ENCODE data around the gene CAB39.

Gene CAB39

DNA sequence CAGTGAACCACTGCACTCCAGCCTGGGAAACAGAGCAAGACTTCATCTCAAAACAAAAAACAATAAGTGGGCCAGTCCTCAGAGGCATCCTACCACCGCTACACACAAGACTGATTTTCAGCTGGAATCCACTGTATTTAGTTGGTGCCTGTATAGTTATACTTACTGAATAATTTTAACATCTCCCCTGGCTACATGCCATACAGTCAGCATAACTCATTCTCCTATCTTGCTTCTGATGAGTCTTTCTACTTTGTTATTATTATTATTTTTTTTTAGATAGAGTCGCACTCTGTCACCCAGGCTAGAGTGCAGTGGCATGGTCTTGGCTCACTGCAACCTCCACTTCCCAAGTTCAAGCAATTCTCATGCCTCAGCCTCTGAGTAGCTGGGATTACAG, 19.9 kb upstream of the CAB39 start:
- ATAC-seq = no peak
- no peak for TF ChIP-seq ZNF70 (CRISPR knock-in tag; IDR thresholded peaks at IDR 0.05)
- no peak for TF ChIP-seq RARB (CRISPR knock-in tag; IDR thresholded peaks at IDR 0.05)
- TF ChIP-seq SNAI2 (CRISPR knock-in tag; IDR thresholded peaks at IDR 0.05) = no peak
- TF ChIP-seq TCF4 (CRISPR knock-in tag; IDR thresholded peaks at IDR 0.05; ENCODE audit: borderline replicate concordance) = no peak
- no peak for TF ChIP-seq BACH2 (CRISPR knock-in tag; IDR thresholded peaks at IDR 0.05; ENCODE audit: borderline replicate concordance)
- TF ChIP-seq TOX (CRISPR knock-in tag; IDR thresholded peaks at IDR 0.05; ENCODE audit: borderline replicate concordance) = no peak
- TF ChIP-seq, protein P1, sequence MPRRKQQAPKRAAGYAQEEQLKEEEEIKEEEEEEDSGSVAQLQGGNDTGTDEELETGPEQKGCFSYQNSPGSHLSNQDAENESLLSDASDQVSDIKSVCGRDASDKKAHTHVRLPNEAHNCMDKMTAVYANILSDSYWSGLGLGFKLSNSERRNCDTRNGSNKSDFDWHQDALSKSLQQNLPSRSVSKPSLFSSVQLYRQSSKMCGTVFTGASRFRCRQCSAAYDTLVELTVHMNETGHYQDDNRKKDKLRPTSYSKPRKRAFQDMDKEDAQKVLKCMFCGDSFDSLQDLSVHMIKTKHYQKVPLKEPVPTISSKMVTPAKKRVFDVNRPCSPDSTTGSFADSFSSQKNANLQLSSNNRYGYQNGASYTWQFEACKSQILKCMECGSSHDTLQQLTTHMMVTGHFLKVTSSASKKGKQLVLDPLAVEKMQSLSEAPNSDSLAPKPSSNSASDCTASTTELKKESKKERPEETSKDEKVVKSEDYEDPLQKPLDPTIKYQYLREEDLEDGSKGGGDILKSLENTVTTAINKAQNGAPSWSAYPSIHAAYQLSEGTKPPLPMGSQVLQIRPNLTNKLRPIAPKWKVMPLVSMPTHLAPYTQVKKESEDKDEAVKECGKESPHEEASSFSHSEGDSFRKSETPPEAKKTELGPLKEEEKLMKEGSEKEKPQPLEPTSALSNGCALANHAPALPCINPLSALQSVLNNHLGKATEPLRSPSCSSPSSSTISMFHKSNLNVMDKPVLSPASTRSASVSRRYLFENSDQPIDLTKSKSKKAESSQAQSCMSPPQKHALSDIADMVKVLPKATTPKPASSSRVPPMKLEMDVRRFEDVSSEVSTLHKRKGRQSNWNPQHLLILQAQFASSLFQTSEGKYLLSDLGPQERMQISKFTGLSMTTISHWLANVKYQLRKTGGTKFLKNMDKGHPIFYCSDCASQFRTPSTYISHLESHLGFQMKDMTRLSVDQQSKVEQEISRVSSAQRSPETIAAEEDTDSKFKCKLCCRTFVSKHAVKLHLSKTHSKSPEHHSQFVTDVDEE (CRISPR knock-in tag; IDR thresholded peaks at IDR 0.05) = no peak
- TF ChIP-seq PPARA (CRISPR knock-in tag; IDR thresholded peaks at IDR 0.05; ENCODE audit: borderline replicate concordance) = no peak
- no peak for TF ChIP-seq ZNF8 (CRISPR knock-in tag; IDR thresholded peaks at IDR 0.05)
- TF ChIP-seq, protein P2, sequence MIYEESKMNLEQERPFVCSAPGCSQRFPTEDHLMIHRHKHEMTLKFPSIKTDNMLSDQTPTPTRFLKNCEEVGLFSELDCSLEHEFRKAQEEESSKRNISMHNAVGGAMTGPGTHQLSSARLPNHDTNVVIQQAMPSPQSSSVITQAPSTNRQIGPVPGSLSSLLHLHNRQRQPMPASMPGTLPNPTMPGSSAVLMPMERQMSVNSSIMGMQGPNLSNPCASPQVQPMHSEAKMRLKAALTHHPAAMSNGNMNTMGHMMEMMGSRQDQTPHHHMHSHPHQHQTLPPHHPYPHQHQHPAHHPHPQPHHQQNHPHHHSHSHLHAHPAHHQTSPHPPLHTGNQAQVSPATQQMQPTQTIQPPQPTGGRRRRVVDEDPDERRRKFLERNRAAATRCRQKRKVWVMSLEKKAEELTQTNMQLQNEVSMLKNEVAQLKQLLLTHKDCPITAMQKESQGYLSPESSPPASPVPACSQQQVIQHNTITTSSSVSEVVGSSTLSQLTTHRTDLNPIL (CRISPR knock-in tag; IDR thresholded peaks at IDR 0.05; ENCODE audit: low read depth) = no peak
- TF ChIP-seq OSR1 (CRISPR knock-in tag; IDR thresholded peaks at IDR 0.05) = no peak
- TF ChIP-seq ARNTL (CRISPR knock-in tag; IDR thresholded peaks at IDR 0.05; ENCODE audit: borderline replicate concordance, low read depth) = no peak
- no peak for TF ChIP-seq ZNF565 (CRISPR knock-in tag; conservative IDR thresholded peaks at IDR 0.05; ENCODE audit: low read depth)
- no peak for TF ChIP-seq ISL1 (CRISPR knock-in tag; IDR thresholded peaks at IDR 0.05)
- TF ChIP-seq GLIS3 (CRISPR knock-in tag; IDR thresholded peaks at IDR 0.05) = no peak
- TF ChIP-seq, protein P3, sequence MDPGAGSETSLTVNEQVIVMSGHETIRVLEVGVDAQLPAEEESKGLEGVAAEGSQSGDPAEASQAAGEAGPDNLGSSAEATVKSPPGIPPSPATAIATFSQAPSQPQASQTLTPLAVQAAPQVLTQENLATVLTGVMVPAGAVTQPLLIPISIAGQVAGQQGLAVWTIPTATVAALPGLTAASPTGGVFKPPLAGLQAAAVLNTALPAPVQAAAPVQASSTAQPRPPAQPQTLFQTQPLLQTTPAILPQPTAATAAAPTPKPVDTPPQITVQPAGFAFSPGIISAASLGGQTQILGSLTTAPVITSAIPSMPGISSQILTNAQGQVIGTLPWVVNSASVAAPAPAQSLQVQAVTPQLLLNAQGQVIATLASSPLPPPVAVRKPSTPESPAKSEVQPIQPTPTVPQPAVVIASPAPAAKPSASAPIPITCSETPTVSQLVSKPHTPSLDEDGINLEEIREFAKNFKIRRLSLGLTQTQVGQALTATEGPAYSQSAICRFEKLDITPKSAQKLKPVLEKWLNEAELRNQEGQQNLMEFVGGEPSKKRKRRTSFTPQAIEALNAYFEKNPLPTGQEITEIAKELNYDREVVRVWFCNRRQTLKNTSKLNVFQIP (CRISPR knock-in tag; IDR thresholded peaks at IDR 0.05; ENCODE audit: borderline replicate concordance, low read depth) = no peak

DNA sequence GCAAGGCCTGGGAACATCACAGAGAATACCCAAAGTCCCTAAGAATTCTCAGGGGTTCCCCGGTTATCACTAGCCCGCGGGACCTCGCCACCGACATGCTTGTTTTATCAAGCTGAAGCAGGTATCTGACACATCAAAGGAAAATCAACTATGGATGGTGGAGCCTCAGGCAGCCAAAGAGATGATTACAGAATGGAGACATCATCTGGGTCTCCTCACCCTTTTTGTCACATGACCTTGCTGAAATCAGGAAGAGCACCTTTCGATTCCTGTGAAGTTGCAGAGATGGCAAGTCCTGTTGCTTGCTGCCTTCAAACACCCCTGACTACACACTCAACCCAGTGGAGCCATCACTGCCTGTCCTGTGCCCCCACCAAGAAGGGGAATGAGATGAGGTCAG, 19.2 kb upstream of the CAB39 start:
- no peak for TF ChIP-seq ZC3H10 (CRISPR knock-in tag; IDR thresholded peaks at IDR 0.05)
- no peak for TF ChIP-seq ZNF565 (CRISPR knock-in tag; conservative IDR thresholded peaks at IDR 0.05; ENCODE audit: low read depth)
- TF ChIP-seq, protein P1 (CRISPR knock-in tag; IDR thresholded peaks at IDR 0.05) = no peak
- no peak for TF ChIP-seq ESRRG (CRISPR knock-in tag; IDR thresholded peaks at IDR 0.05)
- TF ChIP-seq ZNF8 (CRISPR knock-in tag; IDR thresholded peaks at IDR 0.05) = no peak
- no peak for TF ChIP-seq TOX (CRISPR knock-in tag; IDR thresholded peaks at IDR 0.05; ENCODE audit: borderline replicate concordance)
- no peak for TF ChIP-seq SNAI2 (CRISPR knock-in tag; IDR thresholded peaks at IDR 0.05)
- TF ChIP-seq TCF4 (CRISPR knock-in tag; IDR thresholded peaks at IDR 0.05; ENCODE audit: borderline replicate concordance) = no peak
- TF ChIP-seq, protein P4, sequence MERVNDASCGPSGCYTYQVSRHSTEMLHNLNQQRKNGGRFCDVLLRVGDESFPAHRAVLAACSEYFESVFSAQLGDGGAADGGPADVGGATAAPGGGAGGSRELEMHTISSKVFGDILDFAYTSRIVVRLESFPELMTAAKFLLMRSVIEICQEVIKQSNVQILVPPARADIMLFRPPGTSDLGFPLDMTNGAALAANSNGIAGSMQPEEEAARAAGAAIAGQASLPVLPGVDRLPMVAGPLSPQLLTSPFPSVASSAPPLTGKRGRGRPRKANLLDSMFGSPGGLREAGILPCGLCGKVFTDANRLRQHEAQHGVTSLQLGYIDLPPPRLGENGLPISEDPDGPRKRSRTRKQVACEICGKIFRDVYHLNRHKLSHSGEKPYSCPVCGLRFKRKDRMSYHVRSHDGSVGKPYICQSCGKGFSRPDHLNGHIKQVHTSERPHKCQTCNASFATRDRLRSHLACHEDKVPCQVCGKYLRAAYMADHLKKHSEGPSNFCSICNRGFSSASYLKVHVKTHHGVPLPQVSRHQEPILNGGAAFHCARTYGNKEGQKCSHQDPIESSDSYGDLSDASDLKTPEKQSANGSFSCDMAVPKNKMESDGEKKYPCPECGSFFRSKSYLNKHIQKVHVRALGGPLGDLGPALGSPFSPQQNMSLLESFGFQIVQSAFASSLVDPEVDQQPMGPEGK (CRISPR knock-in tag; IDR thresholded peaks at IDR 0.05; ENCODE audit: borderline replicate concordance) = no peak
- TF ChIP-seq CSDC2 (CRISPR knock-in tag; IDR thresholded peaks at IDR 0.05) = no peak
- TF ChIP-seq, protein P2 (CRISPR knock-in tag; IDR thresholded peaks at IDR 0.05; ENCODE audit: low read depth) = no peak
- TF ChIP-seq ZFP3 (CRISPR knock-in tag; IDR thresholded peaks at IDR 0.05) = no peak
- TF ChIP-seq, protein P3 (CRISPR knock-in tag; IDR thresholded peaks at IDR 0.05; ENCODE audit: borderline replicate concordance, low read depth) = no peak
- no peak for TF ChIP-seq ISL1 (CRISPR knock-in tag; IDR thresholded peaks at IDR 0.05)
- no peak for TF ChIP-seq PPARA (CRISPR knock-in tag; IDR thresholded peaks at IDR 0.05; ENCODE audit: borderline replicate concordance)
- no peak for TF ChIP-seq ZFP30 (CRISPR knock-in tag; IDR thresholded peaks at IDR 0.05)
- ATAC-seq = no peak

All from SK-N-SH treated with all-trans-retinoic acid at 6 μM for 48 hours (cell line).